NT2/D1 (cell line): ENCODE data around the gene HDGFL2.

Experiments used
- SUZ12 ChIP-seq: IDR thresholded peaks from 2 replicates; pipeline ENCODE4 v1.6.1; 2011; ENCODE audit not compliant: insufficient read length, insufficient read depth; ENCODE audit errors: extremely low read depth
- YY1 ChIP-seq: IDR thresholded peaks from 2 replicates; pipeline ENCODE4 v1.6.1; 2011; ENCODE audit not compliant: insufficient read length, insufficient read depth
- ZNF274 ChIP-seq: IDR thresholded peaks from 2 replicates; pipeline ENCODE4 v1.6.1; 2011; ENCODE audit warnings: mild to moderate bottlenecking, low read depth, low read length

GRCh38 chr19:4431296-4431695, 40.8 kb upstream of the HDGFL2 start:
- no peak for TF ChIP-seq YY1
- no peak for TF ChIP-seq ZNF274
- no peak for TF ChIP-seq SUZ12
